ENCODE data around the gene ZDHHC21.

DNA sequence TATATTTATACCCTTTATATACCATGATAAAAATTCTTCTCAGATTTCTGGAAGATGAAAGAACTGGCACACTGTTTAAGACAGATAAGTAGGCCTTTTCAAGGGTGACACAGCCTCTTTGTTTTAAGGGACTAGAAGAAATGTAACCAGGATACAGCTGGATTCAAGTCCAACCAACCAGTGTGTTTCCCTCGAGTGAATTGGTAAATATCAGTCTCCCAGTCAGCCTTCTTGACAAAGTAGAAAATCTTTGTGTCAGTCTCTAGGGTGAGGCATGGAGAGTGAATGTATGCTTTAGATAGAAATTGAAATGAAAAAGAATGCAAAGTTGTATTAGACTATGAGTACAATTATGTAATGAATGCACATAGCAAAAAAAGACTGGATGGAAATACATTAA, 119.1 kb downstream of the ZDHHC21 start:
- TF ChIP-seq CTCF (IDR thresholded peaks at IDR 0.05) (no peak), POLR2A (IDR thresholded peaks at IDR 0.05) (no peak)
